IMR-90 (cell line): ENCODE results near the gene HMCES. TPM values are rescaled to one million over a fixed set of nuclear protein-coding genes. Genes with fewer than 3 reads are reported as not detected.

Experiments
- ATAC-seq: fragments of 200-7000 bp; cut with Tn5 transposase; 2 replicates; pipeline ENCODE4 v1.9.1; 2020; ENCODE audit warnings: low read depth, mild to moderate bottlenecking, moderate library complexity
- BruUV-seq: library from RNA; stranded (reverse); fragments of 400-500 nt; replicated peaks from 2 replicates; lab custom pipeline; 2021; lab: Mats Ljungman, UMichigan
- CTCF ChIA-PET: fragments of 300-600 bp; formaldehyde crosslinking; extraction: SDS; loops from one replicate; lab custom pipeline; 2021; ENCODE audit warnings: antibody characterized with exemption; lab: Yijun Ruan, JAX
- POLR2A ChIA-PET: fragments of 300-600 bp; sonication (Branson Sonifier 250); formaldehyde crosslinking; loops from one replicate; lab custom pipeline; 2022; ENCODE audit warnings: antibody characterized with exemption; ENCODE audit not compliant: unreplicated experiment; lab: Charles Lee
- DNase-seq: peaks from one replicate; pipeline ENCODE4 v3.0.0; 2013
- H2AFZ ChIP-seq: replicated peaks from 2 replicates; pipeline ENCODE3; 2013; ENCODE audit warnings: low read length, mild to moderate bottlenecking; ENCODE audit not compliant: poor library complexity
- H2AK5ac ChIP-seq: 2 replicates; pipeline ENCODE4 v1.6.1; 2013; ENCODE audit warnings: low read depth, low read length, inconsistent platforms
- H2AK9ac ChIP-seq: replicated peaks from 2 replicates; pipeline ENCODE3; 2013; ENCODE audit warnings: mild to moderate bottlenecking, low read depth, low read length, moderate library complexity; ENCODE audit not compliant: poor library complexity
- H2BK120ac ChIP-seq: 2 replicates; pipeline ENCODE4 v1.6.1; 2013; ENCODE audit warnings: low read depth, low read length, inconsistent platforms
- H2BK15ac ChIP-seq: 3 replicates; pipeline ENCODE4 v1.6.1; 2013; ENCODE audit warnings: low read depth, low read length, inconsistent platforms
- H2BK20ac ChIP-seq: 2 replicates; pipeline ENCODE4 v1.6.1; 2013; ENCODE audit warnings: low read depth, mild to moderate bottlenecking, inconsistent platforms, low read length, moderate library complexity
- H2BK5ac ChIP-seq: 2 replicates; pipeline ENCODE4 v1.6.1; 2013; ENCODE audit warnings: mild to moderate bottlenecking, low read depth, low read length, inconsistent platforms; ENCODE audit not compliant: poor library complexity, severe bottlenecking
- H3K14ac ChIP-seq: replicated peaks from 2 replicates; pipeline ENCODE4 v1.6.1; 2013; ENCODE audit warnings: low read depth, low read length, inconsistent platforms
- H3K18ac ChIP-seq: 2 replicates; pipeline ENCODE4 v1.6.1; 2013; ENCODE audit warnings: low read depth, low read length, control low read depth
- H3K23ac ChIP-seq: 2 replicates; pipeline ENCODE4 v1.6.1; 2013; ENCODE audit warnings: low read depth, low read length, inconsistent platforms
- H3K27ac ChIP-seq: 2 replicates; pipeline ENCODE4 v1.5.1; 2013; ENCODE audit warnings: mild to moderate bottlenecking, control low read depth, low read length; ENCODE audit not compliant: insufficient read depth
- H3K27me3 ChIP-seq: 2 replicates; pipeline ENCODE4 v1.6.1; 2013; ENCODE audit warnings: low read length; ENCODE audit not compliant: control insufficient read depth, insufficient read depth
- H3K36me3 ChIP-seq: 2 replicates; pipeline ENCODE4 v1.6.1; 2013; ENCODE audit warnings: low read length, mixed read lengths; ENCODE audit not compliant: control insufficient read depth, insufficient read depth
- H3K4ac ChIP-seq: 2 replicates; pipeline ENCODE4 v1.6.1; 2013; ENCODE audit warnings: low read depth, low read length, inconsistent platforms
- H3K4me1 ChIP-seq: 2 replicates; pipeline ENCODE4 v1.6.1; 2013; ENCODE audit warnings: low read length, mixed read lengths; ENCODE audit not compliant: control insufficient read depth, insufficient read depth
- H3K4me2 ChIP-seq: 2 replicates; pipeline ENCODE4 v1.6.1; 2013; ENCODE audit warnings: low read depth, mild to moderate bottlenecking, control low read depth, low read length, moderate library complexity
- H3K4me3 ChIP-seq: 2 replicates; pipeline ENCODE4 v1.5.1; 2013; ENCODE audit warnings: low read depth, mild to moderate bottlenecking, control low read depth, low read length, moderate library complexity; ENCODE audit not compliant: insufficient read depth
- H3K56ac ChIP-seq: 2 replicates; pipeline ENCODE4 v1.6.1; 2013; ENCODE audit warnings: low read length, inconsistent platforms; ENCODE audit not compliant: insufficient read depth; ENCODE audit errors: extremely low read depth
- H3K79me1 ChIP-seq, 2 experiments: 2 replicates each; pipeline ENCODE4 v1.6.1; 2013; ENCODE audit warnings: low read length in 2 of 2, inconsistent platforms in 1 of 2, low read depth in 1 of 2
- H3K9ac ChIP-seq: 2 replicates; pipeline ENCODE4 v1.6.1; 2013; ENCODE audit warnings: low read depth, low read length, control low read depth
- H3K9me1 ChIP-seq: 2 replicates; pipeline ENCODE4 v1.6.1; 2013; ENCODE audit warnings: low read length, inconsistent platforms; ENCODE audit not compliant: insufficient read depth
- H3K9me3 ChIP-seq: 2 replicates; pipeline ENCODE4 v1.6.1; 2013; ENCODE audit warnings: low read length; ENCODE audit not compliant: control insufficient read depth, insufficient read depth
- H4K20me1 ChIP-seq: 2 replicates; pipeline ENCODE4 v1.6.1; 2013; ENCODE audit warnings: low read length, inconsistent platforms; ENCODE audit not compliant: insufficient read depth
- H4K5ac ChIP-seq: 2 replicates; pipeline ENCODE4 v1.6.1; 2013; ENCODE audit warnings: mild to moderate bottlenecking, low read depth, low read length, control low read depth
- H4K8ac ChIP-seq, 2 experiments: 2 replicates each; pipeline ENCODE4 v1.6.1; 2013; ENCODE audit warnings: low read depth in 2 of 2, low read length in 2 of 2, control low read depth in 1 of 2, inconsistent platforms in 1 of 2
- H4K91ac ChIP-seq: 2 replicates; pipeline ENCODE4 v1.6.1; 2013; ENCODE audit warnings: low read depth, low read length, inconsistent platforms; ENCODE audit not compliant: insufficient read depth
- CEBPB ChIP-seq: IDR thresholded peaks from 2 replicates; pipeline ENCODE4 v1.6.1; 2012; ENCODE audit warnings: low read depth, low read length, improper control_type of control experiment
- CHD1 ChIP-seq: IDR thresholded peaks from 2 replicates; pipeline ENCODE4 v1.6.1; 2012; ENCODE audit warnings: low read depth, low read length, improper control_type of control experiment
- FOS ChIP-seq: fragments of 150-350 bp; IDR thresholded peaks from 2 replicates; pipeline ENCODE4 v1.6.1; 2016; ENCODE audit warnings: low read depth, low read length
- MAZ ChIP-seq: IDR thresholded peaks from 2 replicates; pipeline ENCODE4 v1.6.1; 2012; ENCODE audit warnings: low read depth, mild to moderate bottlenecking, low read length, improper control_type of control experiment, moderate library complexity, borderline replicate concordance
- MXI1 ChIP-seq: IDR thresholded peaks from 2 replicates; pipeline ENCODE4 v1.6.1; 2012; ENCODE audit warnings: low read depth, mild to moderate bottlenecking, low read length, moderate library complexity, borderline replicate concordance
- NFE2L2 ChIP-seq: fragments of 150-350 bp; IDR thresholded peaks from 2 replicates; pipeline ENCODE4 v1.6.1; 2016; ENCODE audit warnings: low read depth, mild to moderate bottlenecking, low read length
- POLR2A ChIP-seq: IDR thresholded peaks from 2 replicates; pipeline ENCODE4 v1.6.1; 2012; ENCODE audit warnings: mild to moderate bottlenecking, low read depth, low read length
- RAD21 ChIP-seq: IDR thresholded peaks from 2 replicates; pipeline ENCODE4 v1.6.1; 2012; ENCODE audit warnings: low read length, improper control_type of control experiment
- RCOR1 ChIP-seq: IDR thresholded peaks from 2 replicates; pipeline ENCODE4 v1.6.1; 2012; ENCODE audit warnings: mild to moderate bottlenecking, low read length, improper control_type of control experiment; ENCODE audit not compliant: insufficient replicate concordance
- RFX5 ChIP-seq: IDR thresholded peaks from 2 replicates; pipeline ENCODE4 v1.8.0; 2012; ENCODE audit warnings: low read depth, mild to moderate bottlenecking, low read length, moderate library complexity
- WGBS, 2 experiments: methylation state at CpG; one replicate each; pipeline versions ENCODE4 v1.1.5 to v1.1.7; 2013; ENCODE audit warnings: missing lambda C conversion rate in 2 of 2; ENCODE audit not compliant: insufficient read length in 1 of 2; ENCODE audit errors: extremely low coverage in 2 of 2; 5-methylcytosine and 5-hydroxymethylcytosine counted together
- dilution Hi-C: fragments of 300-500 bp; cut with HindIII; formaldehyde crosslinking; loops from one replicate; pipeline ENCODE4 v1.14.3; 2018; ENCODE audit warnings: low sequenced_read_pairs; ENCODE audit not compliant: unreplicated experiment
- in situ Hi-C: fragments of 300-500 bp; cut with MboI; formaldehyde crosslinking; loops from 3 replicates; pipeline ENCODE4 v1.14.3; 2019; ENCODE audit warnings: low sequenced_read_pairs, inconsistent platforms, mixed read lengths
- intact Hi-C: fragments of 100-400 bp; cut with micrococcal nuclease; formaldehyde crosslinking; loops from 2 replicates; pipeline ENCODE4 v1.10.0; 2022
- polyA plus RNA-seq, 3 experiments: library from polyadenylated mRNA; depleted of rRNA; stranded (reverse); fragments of >200 nt; gene quantifications; 2 replicates each; pipeline ENCODE4 v1.2.3, GENCODE V29; 2012; ENCODE audit warnings: low replicate concordance in 1 of 3
- total RNA-seq: library from RNA; depleted of rRNA; stranded (reverse); fragments of >200 nt; gene quantifications from 2 replicates; pipeline ENCODE4 v1.2.3, GENCODE V29; 2012
- TF ChIP-seq, protein P1 (sequence below): conservative IDR thresholded peaks from 2 replicates; pipeline ENCODE4 v1.5.1; 2012; ENCODE audit warnings: mild to moderate bottlenecking, low read depth, low read length, improper control_type of control experiment
- TF ChIP-seq, protein P2 (sequence below): fragments of 150-350 bp; IDR thresholded peaks from 2 replicates; pipeline ENCODE4 v1.6.1; 2016; ENCODE audit warnings: low read depth, mild to moderate bottlenecking, low read length, moderate library complexity, borderline replicate concordance
- TF ChIP-seq, protein P3 (sequence below): fragments of 150-350 bp; IDR thresholded peaks from 2 replicates; pipeline ENCODE4 v1.6.1; 2017; ENCODE audit warnings: mild to moderate bottlenecking, antibody characterized with exemption, low read length, low read depth

Gene HMCES
- total and polyA plus RNA-seq, 2 of the 4 experiments (the other 2 are of a cell fraction): 26.0 to 30.5 TPM

DNA sequence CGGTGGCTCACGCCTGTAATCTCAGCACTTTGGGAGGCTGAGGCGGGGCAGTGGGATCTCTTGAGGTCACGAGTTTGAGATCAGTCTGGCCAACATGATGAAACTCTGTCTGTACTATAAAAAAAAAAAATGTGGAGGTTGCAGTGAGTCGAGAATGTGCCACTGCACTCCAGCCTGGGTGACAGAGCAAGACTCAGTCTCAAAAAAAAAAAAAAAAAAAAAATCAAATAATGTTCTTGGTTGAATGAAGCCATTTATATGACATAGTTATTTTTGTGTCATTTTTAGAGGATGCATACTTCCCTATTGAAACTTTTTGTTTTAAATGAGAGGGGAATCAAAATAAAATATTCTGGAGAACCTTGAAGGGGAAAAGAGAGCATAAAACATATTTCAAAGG lies 3.1 kb downstream of the HMCES start:
- H4K8ac ChIP-seq: no peak overlapping the region
- in situ Hi-C loops: no loop called here
- no peak overlapping the region for H2AFZ ChIP-seq
- no peak overlapping the region for H3K4me3 ChIP-seq
- no peak for TF ChIP-seq MXI1
- TF ChIP-seq POLR2A: no peak
- TF ChIP-seq MAZ: no peak
- no peak for TF ChIP-seq NFE2L2
- TF ChIP-seq RCOR1: no peak
- TF ChIP-seq RFX5: no peak
- no peak for TF ChIP-seq CEBPB
- no peak for TF ChIP-seq FOS
- TF ChIP-seq, protein P1, sequence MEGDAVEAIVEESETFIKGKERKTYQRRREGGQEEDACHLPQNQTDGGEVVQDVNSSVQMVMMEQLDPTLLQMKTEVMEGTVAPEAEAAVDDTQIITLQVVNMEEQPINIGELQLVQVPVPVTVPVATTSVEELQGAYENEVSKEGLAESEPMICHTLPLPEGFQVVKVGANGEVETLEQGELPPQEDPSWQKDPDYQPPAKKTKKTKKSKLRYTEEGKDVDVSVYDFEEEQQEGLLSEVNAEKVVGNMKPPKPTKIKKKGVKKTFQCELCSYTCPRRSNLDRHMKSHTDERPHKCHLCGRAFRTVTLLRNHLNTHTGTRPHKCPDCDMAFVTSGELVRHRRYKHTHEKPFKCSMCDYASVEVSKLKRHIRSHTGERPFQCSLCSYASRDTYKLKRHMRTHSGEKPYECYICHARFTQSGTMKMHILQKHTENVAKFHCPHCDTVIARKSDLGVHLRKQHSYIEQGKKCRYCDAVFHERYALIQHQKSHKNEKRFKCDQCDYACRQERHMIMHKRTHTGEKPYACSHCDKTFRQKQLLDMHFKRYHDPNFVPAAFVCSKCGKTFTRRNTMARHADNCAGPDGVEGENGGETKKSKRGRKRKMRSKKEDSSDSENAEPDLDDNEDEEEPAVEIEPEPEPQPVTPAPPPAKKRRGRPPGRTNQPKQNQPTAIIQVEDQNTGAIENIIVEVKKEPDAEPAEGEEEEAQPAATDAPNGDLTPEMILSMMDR: no peak
- no peak for TF ChIP-seq RAD21
- TF ChIP-seq CHD1: no peak
- TF ChIP-seq, protein P2, sequence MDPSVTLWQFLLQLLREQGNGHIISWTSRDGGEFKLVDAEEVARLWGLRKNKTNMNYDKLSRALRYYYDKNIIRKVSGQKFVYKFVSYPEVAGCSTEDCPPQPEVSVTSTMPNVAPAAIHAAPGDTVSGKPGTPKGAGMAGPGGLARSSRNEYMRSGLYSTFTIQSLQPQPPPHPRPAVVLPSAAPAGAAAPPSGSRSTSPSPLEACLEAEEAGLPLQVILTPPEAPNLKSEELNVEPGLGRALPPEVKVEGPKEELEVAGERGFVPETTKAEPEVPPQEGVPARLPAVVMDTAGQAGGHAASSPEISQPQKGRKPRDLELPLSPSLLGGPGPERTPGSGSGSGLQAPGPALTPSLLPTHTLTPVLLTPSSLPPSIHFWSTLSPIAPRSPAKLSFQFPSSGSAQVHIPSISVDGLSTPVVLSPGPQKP: no peak
- TF ChIP-seq, protein P3, sequence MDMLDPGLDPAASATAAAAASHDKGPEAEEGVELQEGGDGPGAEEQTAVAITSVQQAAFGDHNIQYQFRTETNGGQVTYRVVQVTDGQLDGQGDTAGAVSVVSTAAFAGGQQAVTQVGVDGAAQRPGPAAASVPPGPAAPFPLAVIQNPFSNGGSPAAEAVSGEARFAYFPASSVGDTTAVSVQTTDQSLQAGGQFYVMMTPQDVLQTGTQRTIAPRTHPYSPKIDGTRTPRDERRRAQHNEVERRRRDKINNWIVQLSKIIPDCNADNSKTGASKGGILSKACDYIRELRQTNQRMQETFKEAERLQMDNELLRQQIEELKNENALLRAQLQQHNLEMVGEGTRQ: no peak
- ATAC-seq (no peak), DNase-seq (no peak)
- BruUV-seq: no TSS peak
- peaks cover 10 to 28% of the 10 kb centered on the region in 2 experiments for H3K79me1 ChIP-seq
- H3K4ac ChIP-seq: no peak overlapping the region
- H2AK5ac ChIP-seq: no peak overlapping the region
- H3K23ac ChIP-seq: no peak overlapping the region
- intact Hi-C loops: no loop called here
- ChIA-PET POLR2A (no interaction called here), CTCF (no interaction called here)
- H3K9me1 ChIP-seq: peaks cover 6% of the 10 kb centered on the region; the same call in 1 of the 2 replicates
- no peak overlapping the region for H3K27ac ChIP-seq
- H3K4me2 ChIP-seq: no peak overlapping the region
- H4K91ac ChIP-seq: no peak overlapping the region
- no peak overlapping the region for H3K14ac ChIP-seq
- 93% methylated on average over 4 of the region's 5 CpGs; no CpG with 5 or more reads in 1 of the 2 experiments for WGBS, 2 experiments
- H3K9ac ChIP-seq: no peak overlapping the region
- H3K27me3 ChIP-seq: no peaks in the 10 kb centered on the region
- H3K18ac ChIP-seq: no peak overlapping the region
- no peaks in the 10 kb centered on the region for H3K9me3 ChIP-seq
- H2BK20ac ChIP-seq: no peak overlapping the region
- peaks cover 10% of the 10 kb centered on the region; the same call in 1 of the 2 replicates for H4K20me1 ChIP-seq
- dilution Hi-C loops: no loop called here
- H2AK9ac ChIP-seq: no peak overlapping the region
- no peak overlapping the region for H2BK120ac ChIP-seq
- H3K4me1 ChIP-seq: peaks cover 7% of the 10 kb centered on the region; the same call in 1 of the 2 replicates
- H3K36me3 ChIP-seq: peaks cover 10% of the 10 kb centered on the region
- no peak overlapping the region for H4K5ac ChIP-seq
- no peak overlapping the region for H2BK5ac ChIP-seq
- H3K56ac ChIP-seq: no peak overlapping the region
- no peak overlapping the region for H2BK15ac ChIP-seq
